CD14-positive monocyte (primary cell): ENCODE results near the gene S100B. TPM values are rescaled to one million over a fixed set of nuclear protein-coding genes. Genes with fewer than 3 reads are reported as not detected.

Source experiments
- DNase-seq, 3 donors: peaks; one replicate each; pipeline ENCODE4 v3.0.0-alpha.2; 2011 to 2022
- H2AFZ ChIP-seq: 2 replicates; pipeline ENCODE4 v1.6.0; 2012; ENCODE audit warnings: mild to moderate bottlenecking, low read depth, low read length, inconsistent platforms; ENCODE audit not compliant: insufficient read depth, poor library complexity, severe bottlenecking
- H3K27ac ChIP-seq, 2 donors: 1 replicate in 1 of 2; 2 replicates in 1 of 2; pipeline ENCODE4 v1.5.1; 2012 to 2013; ENCODE audit warnings: low read length in 2 of 2, control low read depth in 1 of 2, inconsistent platforms in 1 of 2, low read depth in 1 of 2, mild to moderate bottlenecking in 1 of 2
- H3K27me3 ChIP-seq, 2 donors: one replicate each; pipeline versions ENCODE4 v1.6.0 to v1.6.1; 2011 to 2013; ENCODE audit warnings: low read length in 2 of 2; ENCODE audit not compliant: control insufficient read depth in 2 of 2, insufficient read depth in 2 of 2
- H3K36me3 ChIP-seq, 2 donors: replicated peaks in 1 of 2; 1 replicate in 1 of 2; 2 replicates in 1 of 2; pipeline versions ENCODE4 v1.5.1 to v1.6.1; 2012 to 2013; ENCODE audit warnings: low read length in 2 of 2, control low read depth in 1 of 2, inconsistent platforms in 1 of 2, mild to moderate bottlenecking in 1 of 2; ENCODE audit not compliant: insufficient read depth in 2 of 2, control insufficient read depth in 1 of 2
- H3K4me1 ChIP-seq, 2 donors: 1 replicate in 1 of 2; 2 replicates in 1 of 2; pipeline versions ENCODE4 v1.5.1 to v1.6.1; 2012 to 2013; ENCODE audit warnings: low read length in 2 of 2, control low read depth in 1 of 2, inconsistent platforms in 1 of 2, mild to moderate bottlenecking in 1 of 2, moderate library complexity in 1 of 2; ENCODE audit not compliant: insufficient read depth in 2 of 2, control insufficient read depth in 1 of 2
- H3K4me2 ChIP-seq: replicated peaks from 2 replicates; pipeline ENCODE3; 2012; ENCODE audit warnings: low read length, moderate library complexity, mild to moderate bottlenecking; ENCODE audit not compliant: poor library complexity, severe bottlenecking; ENCODE audit errors: extremely low read depth
- H3K4me3 ChIP-seq, 3 experiments: fragments of 200-600 bp in 1 of 3; sonication (generic) in 1 of 3; replicated peaks in 1 of 3; 1 replicate in 2 of 3; 2 replicates in 1 of 3; pipeline ENCODE4 v1.5.1; 2011 to 2013; ENCODE audit warnings: low read length in 3 of 3, mild to moderate bottlenecking in 3 of 3, control low read depth in 2 of 3, low read depth in 2 of 3, inconsistent platforms in 1 of 3, moderate library complexity in 1 of 3
- H3K79me2 ChIP-seq: 2 replicates; pipeline ENCODE4 v1.6.0; 2012; ENCODE audit warnings: mild to moderate bottlenecking, control low read depth, inconsistent platforms, low read length, moderate library complexity; ENCODE audit not compliant: insufficient read depth
- H3K9ac ChIP-seq: 2 replicates; pipeline ENCODE4 v1.6.0; 2017; ENCODE audit warnings: low read length, mild to moderate bottlenecking; ENCODE audit not compliant: insufficient read depth, poor library complexity, severe bottlenecking
- H3K9me3 ChIP-seq, 2 donors: replicated peaks in 1 of 2; 1 replicate in 1 of 2; 2 replicates in 1 of 2; pipeline versions ENCODE4 v1.5.1 to v1.6.1; 2012 to 2013; ENCODE audit warnings: low read length in 2 of 2, control low read depth in 1 of 2; ENCODE audit not compliant: control insufficient read depth in 1 of 2, insufficient read depth in 1 of 2
- H4K20me1 ChIP-seq: 2 replicates; pipeline ENCODE4 v1.6.0; 2012; ENCODE audit warnings: mild to moderate bottlenecking, low read length, control low read depth, moderate library complexity; ENCODE audit not compliant: insufficient read depth
- H3K27ac Mint-ChIP-seq, 7 donors: one replicate each; pipeline ENCODE4 v1.8.0; 2020; ENCODE audit warnings: mild to moderate bottlenecking in 7 of 7, mixed read lengths in 7 of 7, moderate library complexity in 6 of 7, inconsistent platforms in 2 of 7
- H3K27me3 Mint-ChIP-seq, 3 donors: one replicate each; pipeline ENCODE4 v1.8.0; 2021 to 2022; ENCODE audit warnings: low read depth in 3 of 3, mild to moderate bottlenecking in 3 of 3, mixed read lengths in 3 of 3, moderate library complexity in 3 of 3, inconsistent platforms in 1 of 3
- H3K36me3 Mint-ChIP-seq, 2 donors: one replicate each; pipeline ENCODE4 v1.8.0; 2020; ENCODE audit warnings: mixed read lengths in 2 of 2, inconsistent platforms in 1 of 2, mild to moderate bottlenecking in 1 of 2
- H3K4me1 Mint-ChIP-seq: one replicate; pipeline ENCODE4 v1.8.0; 2020; ENCODE audit warnings: mild to moderate bottlenecking, mixed read lengths
- H3K4me3 Mint-ChIP-seq, 2 donors: one replicate each; pipeline ENCODE4 v1.8.0; 2020; ENCODE audit warnings: mild to moderate bottlenecking in 2 of 2, mixed read lengths in 2 of 2, moderate library complexity in 1 of 2
- H3K9me3 Mint-ChIP-seq, 7 donors: one replicate each; pipeline ENCODE4 v1.8.0; 2020 to 2022; ENCODE audit warnings: mixed read lengths in 7 of 7, mild to moderate bottlenecking in 6 of 7, moderate library complexity in 6 of 7, inconsistent platforms in 2 of 7
- WGBS: methylation state at CpG from one replicate; pipeline ENCODE4 v1.1.5; 2013; ENCODE audit warnings: missing lambda C conversion rate; ENCODE audit not compliant: insufficient coverage; 5-methylcytosine and 5-hydroxymethylcytosine counted together
- intact Hi-C, 2 donors: fragments of 100-400 bp; cut with micrococcal nuclease; formaldehyde crosslinking; loops; one replicate each; pipeline versions ENCODE4 v1.15.0 to v1.15.1; 2023
- polyA plus RNA-seq, 3 donors: library from polyadenylated mRNA; depleted of rRNA in 1 of 3; unstranded in 2 of 3; stranded (reverse) in 1 of 3; fragments of 300-500 nt in 2 of 3; fragments of >200 nt in 1 of 3; fragmentation: Illumina TruSeq in 2 of 3; gene quantifications; 1 replicate in 2 of 3; 2 replicates in 1 of 3; pipeline ENCODE4 v1.2.3, GENCODE V29; 2012 to 2021
- TF ChIP-seq, protein P1 (sequence below): fragments of 200-600 bp; IDR thresholded peaks from one replicate; pipeline ENCODE4 v1.8.0; 2022; ENCODE audit warnings: antibody characterized with exemption, mild to moderate bottlenecking

S100B gene
- polyA plus RNA-seq, 3 donors: 0.59 to 1.4 (median 0.67) TPM

DNA sequence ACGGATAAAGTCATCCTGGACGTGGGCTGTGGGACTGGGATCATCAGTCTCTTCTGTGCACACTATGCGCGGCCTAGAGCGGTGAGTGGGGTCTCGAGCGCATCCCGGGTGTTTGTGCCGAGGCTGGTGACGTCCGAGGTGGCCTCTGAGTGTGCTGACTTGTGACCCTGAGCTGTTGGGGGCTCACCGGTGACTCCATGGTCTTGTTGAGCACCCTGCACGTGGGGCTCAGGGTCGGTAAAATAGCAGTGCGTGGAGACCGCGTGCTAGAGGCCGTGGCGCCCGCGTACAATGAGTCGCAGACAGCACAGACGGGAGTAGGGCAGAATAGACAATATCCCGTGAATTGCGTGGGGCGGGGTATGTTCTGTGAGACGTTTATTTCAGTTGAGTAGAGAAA, 43.7 kb upstream of the S100B start:
- Mint-ChIP-seq H3K4me3 (no peak overlapping the region), H3K4me1 (no peaks in the 10 kb centered on the region), H3K36me3 (peaks cover 96 to 100% of the 10 kb centered on the region in 2 donors), H3K9me3 (peaks cover 0 to 20% (median 7%) of the 10 kb centered on the region in 7 donors), H3K27ac (no peak overlapping the region), H3K27me3 (peaks cover 0 to 1% (median 0%) of the 10 kb centered on the region in 3 donors)
- DNase-seq: no peak
- Histone ChIP-seq H3K4me3 (no peak overlapping the region), H3K79me2 (peaks cover 26% of the 10 kb centered on the region), H3K4me1 (no peaks in the 10 kb centered on the region), H3K36me3 (peaks cover 99 to 100% of the 10 kb centered on the region in 2 donors), H4K20me1 (peaks cover 77% of the 10 kb centered on the region), H3K4me2 (no peak overlapping the region), H3K9me3 (peaks cover 8 to 10% of the 10 kb centered on the region in 2 donors), H3K9ac (no peak overlapping the region), H3K27ac (no peak overlapping the region), H3K27me3 (no peaks in the 10 kb centered on the region), H2AFZ (no peak overlapping the region)
- TF ChIP-seq, protein P1, sequence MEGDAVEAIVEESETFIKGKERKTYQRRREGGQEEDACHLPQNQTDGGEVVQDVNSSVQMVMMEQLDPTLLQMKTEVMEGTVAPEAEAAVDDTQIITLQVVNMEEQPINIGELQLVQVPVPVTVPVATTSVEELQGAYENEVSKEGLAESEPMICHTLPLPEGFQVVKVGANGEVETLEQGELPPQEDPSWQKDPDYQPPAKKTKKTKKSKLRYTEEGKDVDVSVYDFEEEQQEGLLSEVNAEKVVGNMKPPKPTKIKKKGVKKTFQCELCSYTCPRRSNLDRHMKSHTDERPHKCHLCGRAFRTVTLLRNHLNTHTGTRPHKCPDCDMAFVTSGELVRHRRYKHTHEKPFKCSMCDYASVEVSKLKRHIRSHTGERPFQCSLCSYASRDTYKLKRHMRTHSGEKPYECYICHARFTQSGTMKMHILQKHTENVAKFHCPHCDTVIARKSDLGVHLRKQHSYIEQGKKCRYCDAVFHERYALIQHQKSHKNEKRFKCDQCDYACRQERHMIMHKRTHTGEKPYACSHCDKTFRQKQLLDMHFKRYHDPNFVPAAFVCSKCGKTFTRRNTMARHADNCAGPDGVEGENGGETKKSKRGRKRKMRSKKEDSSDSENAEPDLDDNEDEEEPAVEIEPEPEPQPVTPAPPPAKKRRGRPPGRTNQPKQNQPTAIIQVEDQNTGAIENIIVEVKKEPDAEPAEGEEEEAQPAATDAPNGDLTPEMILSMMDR: no peak
- 96% methylated on average over 23 of the region's 27 CpGs for WGBS
- intact Hi-C loops: no loop called here

DNA sequence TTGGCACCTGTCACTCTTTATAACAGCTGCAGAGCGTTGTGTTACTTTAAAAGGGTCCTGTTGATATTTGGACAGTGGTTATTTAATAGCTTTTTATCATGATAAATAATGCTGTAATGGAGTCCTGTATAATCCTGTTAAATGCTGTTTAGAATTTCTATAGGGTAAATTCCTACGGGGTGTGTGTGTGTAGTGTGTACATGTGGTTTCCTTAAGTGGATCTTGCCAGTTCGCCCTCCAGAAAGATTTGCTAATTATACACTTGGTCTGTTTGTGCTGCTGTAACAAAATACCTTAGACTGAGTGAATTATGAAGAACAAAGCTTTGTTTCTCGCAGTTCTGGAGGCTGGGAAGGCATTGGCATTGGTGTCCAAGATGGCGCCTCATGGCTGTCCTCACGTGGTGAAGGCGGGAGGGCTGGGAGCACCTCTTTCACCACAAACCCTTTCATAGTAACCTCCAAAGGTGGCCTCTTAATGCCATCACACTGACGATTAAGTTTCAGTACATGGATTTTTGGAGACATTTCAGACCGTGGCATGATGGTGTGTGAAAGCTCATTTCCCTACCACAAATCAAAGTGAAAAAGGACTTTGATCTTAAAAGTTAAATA, 41.8 kb upstream of the S100B start:
- no peak overlapping the region for H3K27ac ChIP-seq
- Mint-ChIP-seq H3K27ac (peak overlapping the region in 1 of 7 donors; percentile 25), H3K4me3 (no peak overlapping the region), H3K27me3 (peaks cover 0 to 1% (median 0%) of the 10 kb centered on the region in 3 donors), H3K36me3 (peaks cover 89 to 97% of the 10 kb centered on the region in 2 donors), H3K9me3 (peaks cover 0 to 9% (median 3%) of the 10 kb centered on the region in 7 donors), H3K4me1 (no peaks in the 10 kb centered on the region)
- H3K4me1 ChIP-seq: no peaks in the 10 kb centered on the region
- H3K27me3 ChIP-seq: no peaks in the 10 kb centered on the region
- TF ChIP-seq, protein P1: no peak
- no peak for DNase-seq
- no peak overlapping the region for H3K4me3 ChIP-seq
- peaks cover 0 to under 1% of the 10 kb centered on the region in 2 donors for H3K9me3 ChIP-seq
- WGBS: 100% methylated on average over 1 of the region's 9 CpGs
- H2AFZ ChIP-seq: no peak overlapping the region
- peaks cover 90 to 100% of the 10 kb centered on the region in 2 donors for H3K36me3 ChIP-seq
- no peak overlapping the region for H3K4me2 ChIP-seq
- peaks cover 87% of the 10 kb centered on the region for H4K20me1 ChIP-seq
- H3K79me2 ChIP-seq: peaks cover 27% of the 10 kb centered on the region
- intact Hi-C loops: no loop called here
- H3K9ac ChIP-seq: no peak overlapping the region
